ENCODE results near the gene NID1.
"Not testable (repeated sequence)": the region's sequence is repeated elsewhere in the genome, so short reads cannot be mapped to it uniquely, and the experiment has no call there.

The NID1 gene

DNA sequence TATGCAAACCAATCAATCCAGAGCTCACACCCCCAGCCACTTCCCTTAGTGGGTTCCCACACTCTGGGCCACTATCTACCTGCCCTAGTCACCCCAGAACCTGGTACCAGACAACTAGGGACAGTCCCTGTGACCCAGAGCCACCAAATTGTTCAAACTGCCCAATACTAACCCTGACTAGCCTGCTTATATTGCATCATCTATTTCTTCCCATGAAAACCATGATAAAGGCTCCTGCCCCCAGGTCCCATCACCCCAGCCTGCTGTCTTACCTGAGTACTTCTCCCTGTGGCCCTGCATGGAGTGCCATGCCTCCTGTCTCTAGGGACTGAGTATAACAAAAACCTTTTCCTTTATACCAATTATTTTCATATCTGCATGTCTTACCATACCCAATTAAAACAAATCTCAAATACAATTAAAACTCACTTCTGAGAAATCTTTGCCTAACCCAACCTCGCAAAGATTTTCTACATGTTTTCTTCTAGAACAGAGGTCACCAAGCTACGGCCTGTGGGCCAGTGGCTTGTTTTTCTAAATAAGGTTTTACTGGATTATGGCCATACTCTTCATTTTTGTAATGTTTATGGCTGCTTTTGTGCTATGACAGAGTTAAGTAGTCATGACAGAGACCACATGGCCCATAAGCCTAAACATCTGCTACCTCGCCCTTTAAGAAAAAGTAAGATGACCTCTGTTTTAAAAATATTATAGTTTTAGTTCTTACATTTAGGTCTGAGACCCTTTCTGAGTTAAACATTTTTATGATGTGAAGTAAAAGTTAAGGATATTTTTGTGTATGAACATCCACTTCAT, 31.0 kb upstream of the NID1 start:
- DNase-seq (ENCODE audit: extremely low read depth in 1 of 2, low read depth in 1 of 2): no peak

GRCh38 chr1:236092899-236093298, 28.0 kb upstream of the NID1 start:
- no peak for DNase-seq (ENCODE audit: extremely low read depth in 1 of 2, low read depth in 1 of 2)

- DNase-seq (ENCODE audit: extremely low read depth in 1 of 2, low read depth in 1 of 2): no peak
Measured at GRCh38 chr1:236091933-236092318, 27.0 kb upstream of the NID1 start.

- DNase-seq (ENCODE audit: extremely low read depth in 1 of 2, low read depth in 1 of 2): no peak
Measured at GRCh38 chr1:236090741-236091147, 25.9 kb upstream of the NID1 start.

DNA sequence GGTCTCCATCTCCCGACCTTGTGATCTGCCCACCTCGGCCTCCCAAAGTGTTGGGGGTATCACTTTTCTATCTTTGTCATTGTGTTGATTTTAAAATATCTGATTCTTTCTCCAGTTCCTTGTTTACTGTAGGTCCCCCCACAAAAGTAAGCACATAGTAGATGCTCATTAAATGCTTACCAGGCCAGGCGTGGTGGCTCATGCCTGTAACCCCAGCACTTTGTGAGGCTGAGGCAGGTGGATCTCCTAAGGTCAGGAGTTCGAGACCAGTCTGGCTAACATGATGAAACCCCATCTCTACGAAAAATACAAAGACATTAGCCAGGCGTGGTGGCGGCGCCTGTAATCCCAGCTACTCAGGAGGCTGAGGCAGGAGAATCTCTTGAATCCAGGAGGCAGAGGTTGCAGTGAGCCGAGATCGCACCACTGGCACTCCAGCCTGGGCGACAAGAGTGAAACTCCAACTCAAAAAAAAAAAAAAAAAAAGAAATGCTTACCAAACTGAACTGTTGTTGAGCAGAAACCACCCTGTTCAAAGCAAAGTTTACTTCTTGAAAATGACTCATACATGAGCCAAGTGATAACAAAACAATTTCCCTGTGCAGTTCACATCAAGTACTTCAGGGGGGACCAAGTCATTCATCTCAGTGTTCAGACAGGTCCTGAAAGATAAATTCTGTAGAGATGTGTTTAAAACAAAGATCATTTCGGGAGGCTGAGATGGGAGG, 24.3 kb upstream of the NID1 start:
- no peak for DNase-seq (ENCODE audit: extremely low read depth in 1 of 2, low read depth in 1 of 2)

GRCh38 chr1:236086537-236086936, 21.6 kb upstream of the NID1 start:
- no peak for DNase-seq (ENCODE audit: extremely low read depth in 1 of 2, low read depth in 1 of 2)

- no peak for DNase-seq (ENCODE audit: extremely low read depth in 1 of 2, low read depth in 1 of 2)
Measured at GRCh38 chr1:236085545-236086159, 20.8 kb upstream of the NID1 start.

DNA sequence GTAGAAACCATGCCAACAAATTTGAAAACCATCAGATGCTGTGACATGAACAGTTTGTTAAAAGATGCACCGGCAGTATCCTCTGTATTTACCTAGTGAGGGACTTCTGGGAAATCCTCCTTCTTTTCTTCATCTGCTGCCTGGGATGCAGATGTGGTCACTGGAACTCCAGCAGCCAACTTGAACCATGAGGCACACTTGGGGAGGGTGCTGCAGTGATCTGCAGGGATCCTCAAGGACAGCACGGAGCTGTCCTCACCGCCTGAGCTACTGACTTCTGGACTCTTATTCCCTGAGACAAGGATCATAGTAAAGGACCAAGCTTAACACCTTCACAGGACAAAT, 19.5 kb upstream of the NID1 start:
- DNase-seq (ENCODE audit: extremely low read depth in 1 of 2, low read depth in 1 of 2): no peak

- DNase-seq (ENCODE audit: extremely low read depth in 1 of 2, low read depth in 1 of 2): no peak
Measured at GRCh38 chr1:236083650-236084385, 18.9 kb upstream of the NID1 start.

DNA sequence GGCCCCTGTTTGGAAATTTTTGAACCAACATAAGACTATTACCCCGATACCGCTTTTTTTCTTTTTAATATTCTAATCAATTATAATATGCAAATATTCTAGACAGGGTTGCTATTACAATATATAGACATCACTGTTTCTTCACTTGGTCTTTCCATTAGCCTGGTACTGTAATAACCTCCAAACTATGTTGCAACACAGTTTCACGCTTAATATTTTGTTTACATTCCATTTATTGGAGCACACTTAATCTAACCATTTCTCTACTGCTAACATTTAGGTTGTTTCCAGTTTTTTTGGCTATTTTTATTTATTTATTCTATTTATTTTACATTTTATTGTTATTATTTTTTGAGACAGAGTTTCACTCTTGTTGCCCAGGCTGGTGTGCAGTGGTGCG, 17.6 kb upstream of the NID1 start:
- DNase-seq (ENCODE audit: extremely low read depth in 1 of 2, low read depth in 1 of 2): no peak

DNA sequence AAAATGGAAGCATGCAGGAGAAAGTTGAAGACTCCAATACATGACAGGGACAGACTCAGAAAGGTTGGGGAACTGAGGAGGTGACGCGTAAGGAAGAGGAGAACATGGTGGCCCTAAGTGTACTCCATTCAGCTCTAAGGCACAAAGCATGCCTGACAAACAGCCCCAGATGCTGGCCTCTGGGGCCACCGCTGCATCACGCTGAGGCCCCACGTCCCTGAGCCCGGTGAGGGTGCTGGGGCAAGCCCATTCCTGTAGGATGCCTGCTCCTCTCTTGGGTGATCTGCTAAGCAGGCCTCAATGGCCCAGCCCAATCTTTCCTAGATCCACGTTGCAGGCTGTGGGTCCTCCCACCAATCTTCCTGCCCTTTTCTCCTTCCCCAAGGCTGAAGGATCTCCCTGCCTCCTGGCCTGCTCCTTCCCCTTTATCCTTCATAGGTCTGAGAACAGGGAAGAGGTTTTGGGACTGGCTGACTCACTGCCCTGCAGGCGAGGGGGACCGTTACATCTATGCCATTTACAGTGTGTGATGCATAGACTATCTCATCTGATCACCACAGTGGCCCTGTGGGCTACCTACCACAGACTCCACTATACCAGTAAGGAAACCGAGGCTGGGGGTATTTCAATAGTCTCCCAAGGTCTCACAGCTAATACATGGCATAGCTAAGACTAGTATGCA, 16.8 kb upstream of the NID1 start:
- no peak for DNase-seq (ENCODE audit: extremely low read depth in 1 of 2, low read depth in 1 of 2)

DNA sequence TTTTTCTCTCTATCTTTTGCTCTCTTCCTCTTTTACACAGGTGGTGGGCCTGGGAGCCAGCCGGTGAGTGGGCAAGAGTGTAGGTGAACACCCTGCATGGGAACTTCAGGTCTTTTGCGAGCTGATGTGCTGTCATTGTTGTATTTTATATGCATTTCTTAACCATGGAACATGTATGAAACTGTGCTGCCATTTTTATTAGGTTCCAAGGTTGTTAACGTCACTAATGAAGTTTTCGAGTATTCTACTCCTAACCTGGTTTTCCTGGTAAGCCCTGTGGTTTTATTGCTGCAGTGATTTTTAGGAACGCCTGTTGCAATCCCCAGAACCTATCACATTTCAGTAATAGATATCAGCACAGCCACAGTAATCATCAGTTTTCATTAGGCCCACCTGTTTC, 14.8 kb upstream of the NID1 start:
- no peak for DNase-seq (ENCODE audit: extremely low read depth in 1 of 2, low read depth in 1 of 2)

GRCh38 chr1:236078993-236079392, 14.1 kb upstream of the NID1 start:
- no peak for DNase-seq (ENCODE audit: extremely low read depth in 1 of 2, low read depth in 1 of 2)

GRCh38 chr1:236078077-236078476, 13.2 kb upstream of the NID1 start:
- DNase-seq (ENCODE audit: extremely low read depth in 1 of 2, low read depth in 1 of 2): not testable (repeated sequence)

GRCh38 chr1:236075848-236076247, 11.0 kb upstream of the NID1 start:
- DNase-seq (ENCODE audit: extremely low read depth in 1 of 2, low read depth in 1 of 2): no peak

GRCh38 chr1:236073307-236073897, 8.5 kb upstream of the NID1 start:
- DNase-seq (ENCODE audit: extremely low read depth in 1 of 2, low read depth in 1 of 2): no peak

DNA sequence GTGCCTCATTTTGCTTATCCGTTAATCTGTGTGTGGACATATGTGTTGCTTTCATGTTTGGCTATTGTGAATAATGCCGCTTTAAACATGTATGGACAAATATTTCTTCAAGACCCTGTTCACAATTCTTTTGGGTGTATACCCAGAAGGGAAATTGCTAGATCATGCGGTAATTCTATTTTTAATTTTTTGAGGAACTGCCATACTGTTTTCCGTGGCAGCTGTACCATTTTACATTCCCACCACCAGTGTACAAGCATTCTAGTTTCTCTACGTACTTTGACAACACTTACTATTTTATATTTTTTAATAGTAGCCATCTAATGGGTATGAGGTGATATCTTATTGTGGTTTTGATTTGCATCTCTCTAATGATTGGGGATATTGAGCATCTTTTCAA, 7.1 kb upstream of the NID1 start:
- DNase-seq (ENCODE audit: extremely low read depth in 1 of 2, low read depth in 1 of 2): no peak

DNA sequence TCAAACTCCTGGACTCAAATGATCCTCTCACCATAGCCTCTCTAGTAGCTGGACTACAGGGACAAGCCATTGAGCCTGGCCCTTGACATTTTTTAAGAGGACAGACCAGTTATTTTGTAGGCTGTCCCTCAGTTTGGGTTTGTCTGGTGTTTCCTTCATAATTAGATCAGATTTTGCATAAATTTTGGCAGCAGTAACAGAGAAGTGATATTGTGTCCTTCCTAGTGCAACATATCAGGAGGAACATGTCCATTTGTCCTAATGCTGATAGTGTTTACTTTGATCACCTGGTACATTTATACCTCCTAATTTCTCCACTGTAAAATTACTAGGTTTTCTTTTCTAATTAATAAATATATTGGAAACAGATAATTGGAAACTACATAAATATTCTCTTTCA, 5.9 kb upstream of the NID1 start:
- DNase-seq (ENCODE audit: extremely low read depth in 1 of 2, low read depth in 1 of 2): no peak

- no peak for DNase-seq (ENCODE audit: extremely low read depth in 1 of 2, low read depth in 1 of 2)
Measured at GRCh38 chr1:236069796-236070195, 4.9 kb upstream of the NID1 start.

DNA sequence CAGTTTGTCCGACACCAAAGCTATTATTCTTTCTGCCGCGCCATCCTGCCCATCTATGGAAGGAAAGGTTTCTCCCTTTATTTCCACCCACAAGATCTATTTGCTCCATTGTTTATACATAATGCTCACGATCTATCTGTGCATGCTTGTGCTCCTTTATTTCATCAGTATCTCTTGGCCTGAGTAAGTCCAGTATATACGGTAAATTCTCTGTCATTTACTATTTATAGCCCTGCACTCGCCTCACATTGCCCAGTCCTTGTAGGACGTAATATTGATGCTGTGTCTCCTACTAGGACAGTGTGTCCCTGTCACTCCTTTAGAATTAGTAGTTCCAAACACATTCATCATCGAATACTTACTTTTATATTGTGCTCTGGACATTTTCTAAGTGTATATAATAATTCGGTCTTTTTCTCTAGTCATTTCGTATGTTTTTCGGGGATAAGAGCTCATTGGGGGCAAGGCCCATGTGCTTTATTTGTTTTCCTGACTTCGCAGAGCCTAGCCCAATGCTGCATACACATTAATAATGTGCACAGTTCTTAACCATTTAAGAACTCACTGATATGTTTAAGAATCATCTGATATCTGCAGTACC, 3.1 kb upstream of the NID1 start:
- no peak for DNase-seq (ENCODE audit: extremely low read depth in 1 of 2, low read depth in 1 of 2)
